A673 (cell line): ENCODE measurements around the gene TPST1. TPM values are rescaled to one million over a fixed set of nuclear protein-coding genes. Genes with fewer than 3 reads are reported as not detected.

Experiments
- BruUV-seq: library from RNA; stranded (reverse); fragments of 400-500 nt; replicated peaks from 2 replicates; lab custom pipeline; 2021; lab: Mats Ljungman, UMichigan
- CTCF ChIA-PET: fragments of 300-600 bp; sonication (Branson Sonifier 250); formaldehyde crosslinking; loops from one replicate; lab custom pipeline; 2022; ENCODE audit warnings: antibody characterized with exemption; lab: Charles Lee
- POLR2A ChIA-PET: fragments of 300-600 bp; sonication (Branson Sonifier 250); formaldehyde crosslinking; loops from one replicate; lab custom pipeline; 2022; ENCODE audit warnings: antibody characterized with exemption; ENCODE audit not compliant: low non-redundant PET; lab: Charles Lee
- DNase-seq: peaks from one replicate; pipeline ENCODE4 v3.0.0-alpha.2; 2015; ENCODE audit warnings: low spot score
- H3K27ac ChIP-seq: fragments of 200-600 bp; sonication (generic); 2 replicates; pipeline ENCODE4 v1.5.1; 2016; ENCODE audit warnings: mixed run types, low read depth, mild to moderate bottlenecking, mixed read lengths, antibody characterized with exemption, low read length; ENCODE audit not compliant: poor library complexity, severe bottlenecking
- H3K27me3 ChIP-seq: fragments of 200-600 bp; sonication (generic); replicated peaks from 2 replicates; pipeline ENCODE4 v1.6.1; 2017; ENCODE audit warnings: mixed run types, low read depth, mild to moderate bottlenecking, mixed read lengths, antibody characterized with exemption, low read length; ENCODE audit not compliant: insufficient read depth, poor library complexity
- H3K36me3 ChIP-seq: fragments of 200-600 bp; sonication (generic); 2 replicates; pipeline ENCODE4 v1.6.1; 2016; ENCODE audit warnings: mixed run types, mild to moderate bottlenecking, mixed read lengths, antibody characterized with exemption, low read length; ENCODE audit not compliant: insufficient read depth, poor library complexity, severe bottlenecking
- H3K4me1 ChIP-seq: fragments of 200-600 bp; sonication (generic); 2 replicates; pipeline ENCODE4 v1.6.1; 2017; ENCODE audit warnings: mixed run types, mild to moderate bottlenecking, mixed read lengths, antibody characterized with exemption, low read length; ENCODE audit not compliant: insufficient read depth, poor library complexity, severe bottlenecking
- H3K4me3 ChIP-seq: fragments of 200-600 bp; sonication (generic); 2 replicates; pipeline ENCODE4 v1.5.1; 2016; ENCODE audit warnings: low read depth, mixed run types, mild to moderate bottlenecking, mixed read lengths, low read length; ENCODE audit not compliant: poor library complexity, severe bottlenecking
- H3K9me3 ChIP-seq: fragments of 200-600 bp; sonication (generic); 2 replicates; pipeline ENCODE4 v1.6.1; 2016; ENCODE audit warnings: mixed run types, low read depth, mild to moderate bottlenecking, mixed read lengths, antibody characterized with exemption, low read length; ENCODE audit not compliant: poor library complexity, severe bottlenecking
- EZH2 ChIP-seq: fragments of 200-600 bp; sonication (generic); IDR thresholded peaks from 2 replicates; pipeline ENCODE4 v1.6.1; 2017; ENCODE audit warnings: borderline replicate concordance, low read depth, mild to moderate bottlenecking, mixed read lengths, antibody characterized with exemption, low read length; ENCODE audit not compliant: poor library complexity, severe bottlenecking
- intact Hi-C: fragments of 100-400 bp; cut with micrococcal nuclease; formaldehyde crosslinking; loops from one replicate; pipeline ENCODE4 v1.10.0; 2022; ENCODE audit not compliant: unreplicated experiment
- total RNA-seq: library from RNA; stranded (reverse); gene quantifications from 2 replicates; pipeline ENCODE4 v1.2.3, GENCODE V29; 2021
- TF ChIP-seq, protein P1 (sequence below): fragments of 300-800, 200-600 bp; sonication (generic); conservative IDR thresholded peaks from 2 replicates; pipeline ENCODE4 v1.5.1; 2017; ENCODE audit warnings: low read depth, mild to moderate bottlenecking, antibody characterized with exemption, low read length, moderate library complexity, mixed read lengths

The TPST1 gene
- total RNA-seq, 1 experiment from 2014 or later: 8.0 TPM

DNA sequence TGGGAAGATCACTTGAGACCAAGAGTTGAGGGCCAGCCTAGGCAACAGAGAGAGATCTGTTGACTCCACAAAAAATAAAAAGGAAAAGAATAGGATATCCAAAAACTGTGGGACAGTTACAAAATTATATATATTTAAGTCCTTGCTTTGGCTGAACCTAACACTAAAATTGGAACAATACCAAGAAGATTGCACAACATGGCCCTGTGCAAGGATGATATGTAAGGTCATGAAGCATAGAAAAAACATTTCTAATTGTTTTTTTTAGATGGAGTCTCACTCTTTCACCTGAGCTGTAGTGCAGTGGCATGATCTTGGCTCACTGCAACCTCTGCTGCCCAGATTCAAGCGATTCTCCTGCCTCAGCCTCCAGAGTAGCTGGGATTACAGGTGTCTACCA lies 139.0 kb downstream of the TPST1 start:
- POLR2A ChIA-PET: no interaction called here
- TF ChIP-seq EZH2: no peak
- TF ChIP-seq, protein P1, sequence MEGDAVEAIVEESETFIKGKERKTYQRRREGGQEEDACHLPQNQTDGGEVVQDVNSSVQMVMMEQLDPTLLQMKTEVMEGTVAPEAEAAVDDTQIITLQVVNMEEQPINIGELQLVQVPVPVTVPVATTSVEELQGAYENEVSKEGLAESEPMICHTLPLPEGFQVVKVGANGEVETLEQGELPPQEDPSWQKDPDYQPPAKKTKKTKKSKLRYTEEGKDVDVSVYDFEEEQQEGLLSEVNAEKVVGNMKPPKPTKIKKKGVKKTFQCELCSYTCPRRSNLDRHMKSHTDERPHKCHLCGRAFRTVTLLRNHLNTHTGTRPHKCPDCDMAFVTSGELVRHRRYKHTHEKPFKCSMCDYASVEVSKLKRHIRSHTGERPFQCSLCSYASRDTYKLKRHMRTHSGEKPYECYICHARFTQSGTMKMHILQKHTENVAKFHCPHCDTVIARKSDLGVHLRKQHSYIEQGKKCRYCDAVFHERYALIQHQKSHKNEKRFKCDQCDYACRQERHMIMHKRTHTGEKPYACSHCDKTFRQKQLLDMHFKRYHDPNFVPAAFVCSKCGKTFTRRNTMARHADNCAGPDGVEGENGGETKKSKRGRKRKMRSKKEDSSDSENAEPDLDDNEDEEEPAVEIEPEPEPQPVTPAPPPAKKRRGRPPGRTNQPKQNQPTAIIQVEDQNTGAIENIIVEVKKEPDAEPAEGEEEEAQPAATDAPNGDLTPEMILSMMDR: no peak
- no peak for DNase-seq
- Histone ChIP-seq H3K27me3 (no peaks in the 10 kb centered on the region), H3K4me1 (no peaks in the 10 kb centered on the region), H3K36me3 (no peaks in the 10 kb centered on the region), H3K4me3 (no peak overlapping the region), H3K9me3 (no peaks in the 10 kb centered on the region), H3K27ac (no peak overlapping the region)
- CTCF ChIA-PET: no interaction called here
- intact Hi-C loops: no loop called here
- no TSS peak for BruUV-seq

DNA sequence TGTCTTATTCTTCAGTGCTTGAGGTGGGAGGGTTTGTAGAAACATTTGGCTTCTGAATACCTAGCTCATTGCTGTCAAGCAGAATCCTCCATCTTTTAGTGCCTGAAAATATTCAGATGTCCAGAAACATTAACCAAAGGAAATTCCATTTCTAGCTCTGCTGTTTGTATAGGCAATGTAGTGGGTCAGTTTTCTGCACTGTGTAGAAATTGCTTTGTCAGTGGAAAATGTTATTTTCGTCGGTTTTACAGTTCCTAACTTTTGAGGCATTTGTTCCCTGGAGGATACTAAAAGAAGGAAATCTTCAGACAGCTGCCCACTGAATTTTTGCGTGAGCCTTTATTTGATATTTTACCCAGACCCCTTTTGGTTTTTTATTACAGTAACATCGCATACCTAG lies 143.4 kb downstream of the TPST1 start:
- Histone ChIP-seq H3K4me1 (peaks cover 4% of the 10 kb centered on the region), H3K36me3 (no peaks in the 10 kb centered on the region), H3K4me3 (no peak overlapping the region), H3K27me3 (no peaks in the 10 kb centered on the region), H3K27ac (no peak overlapping the region), H3K9me3 (no peaks in the 10 kb centered on the region)
- intact Hi-C loops: no loop called here
- TF ChIP-seq EZH2: no peak
- TF ChIP-seq, protein P1: no peak
- no peak for DNase-seq
- ChIA-PET POLR2A (no interaction called here), CTCF (no interaction called here)
- no TSS peak for BruUV-seq

DNA sequence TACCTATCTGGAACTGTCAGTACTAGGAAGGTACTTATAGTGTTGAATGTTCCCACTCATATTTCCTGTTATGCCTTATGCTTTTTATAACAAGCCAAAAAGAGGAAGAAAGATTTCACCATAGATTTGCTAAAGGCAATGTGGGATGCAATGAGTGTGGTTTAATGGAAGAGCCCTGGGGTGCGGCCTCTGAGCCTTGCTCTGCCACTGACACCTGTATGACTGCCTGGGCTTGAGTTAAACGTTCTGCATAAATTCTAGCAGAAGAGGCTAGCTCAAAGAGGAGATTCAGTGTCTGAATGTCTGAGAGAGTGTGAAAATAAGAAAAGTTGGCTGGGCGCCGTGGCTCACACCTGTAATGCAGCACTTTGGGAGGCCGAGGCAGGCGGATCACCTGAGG lies 143.8 kb downstream of the TPST1 start:
- Histone ChIP-seq H3K27me3 (no peaks in the 10 kb centered on the region), H3K9me3 (no peaks in the 10 kb centered on the region), H3K27ac (no peak overlapping the region), H3K4me3 (no peak overlapping the region), H3K4me1 (peaks cover 4% of the 10 kb centered on the region), H3K36me3 (no peaks in the 10 kb centered on the region)
- no peak for DNase-seq
- ChIA-PET POLR2A (no interaction called here), CTCF (no interaction called here)
- intact Hi-C loops: no loop called here
- TF ChIP-seq, protein P1: no peak
- TF ChIP-seq EZH2: no peak
- no TSS peak for BruUV-seq
